Endothelial cell (in vitro differentiated cells): Measurements from ENCODE around the gene SEC16A. TPM values are rescaled to one million over a fixed set of nuclear protein-coding genes. Genes with fewer than 3 reads are reported as not detected.

Experiments
- DNase-seq: peaks from one replicate; pipeline ENCODE4 v3.0.0; 2021; ENCODE audit warnings: low spot score
- H3K27ac Mint-ChIP-seq: one replicate; pipeline ENCODE4 v1.8.0; 2021; ENCODE audit warnings: mixed read lengths, inconsistent platforms; ENCODE audit not compliant: unreplicated experiment
- H3K27me3 Mint-ChIP-seq: one replicate; pipeline ENCODE4 v1.8.0; 2021; ENCODE audit warnings: mild to moderate bottlenecking, moderate library complexity, mixed read lengths, inconsistent platforms; ENCODE audit not compliant: unreplicated experiment
- H3K36me3 Mint-ChIP-seq: one replicate; pipeline ENCODE4 v1.8.0; 2021; ENCODE audit warnings: mild to moderate bottlenecking, low read depth, mixed read lengths, inconsistent platforms; ENCODE audit not compliant: unreplicated experiment
- H3K4me1 Mint-ChIP-seq: one replicate; pipeline ENCODE4 v1.8.0; 2021; ENCODE audit warnings: mild to moderate bottlenecking, mixed read lengths, inconsistent platforms; ENCODE audit not compliant: unreplicated experiment
- H3K4me3 Mint-ChIP-seq: one replicate; pipeline ENCODE4 v1.8.0; 2021; ENCODE audit warnings: mild to moderate bottlenecking, mixed read lengths, inconsistent platforms; ENCODE audit not compliant: unreplicated experiment
- H3K9me3 Mint-ChIP-seq: one replicate; pipeline ENCODE4 v1.8.0; 2021; ENCODE audit warnings: mixed read lengths, inconsistent platforms; ENCODE audit not compliant: unreplicated experiment
- total RNA-seq: library from RNA; stranded (reverse); fragmentation: NEBNext Ultra II Directional; extraction: Animal tissue kit (Norgen Biotek cat#: 25700); gene quantifications from one replicate; pipeline ENCODE4 v1.2.1, GENCODE V29; 2021; ENCODE audit not compliant: unreplicated experiment
- TF ChIP-seq, protein P1 (sequence below): fragments of 200-600 bp; sonication (generic); IDR thresholded peaks from one replicate; pipeline ENCODE4 v1.5.0; 2021; ENCODE audit warnings: antibody characterized with exemption; ENCODE audit not compliant: unreplicated experiment

The SEC16A gene
- total RNA-seq, 1 donor from 2014 or later, result 79.5 TPM

DNA sequence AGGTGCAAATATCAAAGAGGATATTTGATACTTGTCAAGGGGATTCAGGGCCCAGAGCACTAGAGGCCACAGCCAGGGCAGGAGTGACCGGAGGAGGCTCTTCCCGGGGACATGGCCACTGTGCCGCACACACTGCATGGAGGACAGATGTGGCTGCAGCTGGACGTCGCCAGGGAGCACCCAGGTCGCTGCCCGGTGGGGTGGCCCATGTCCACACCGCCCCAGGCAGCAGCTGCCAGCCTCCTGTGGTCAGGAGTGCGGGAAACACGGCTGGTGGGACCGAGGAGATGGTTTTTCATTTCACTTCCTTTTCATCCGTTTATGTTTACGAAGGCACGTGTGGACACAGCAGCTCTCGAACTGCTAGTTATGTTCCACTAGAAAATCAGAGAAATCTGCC is 15.1 kb downstream of the SEC16A start:
- DNase-seq, result no peak
- Mint-ChIP-seq H3K9me3 (no peaks in the 10 kb centered on the region), H3K4me3 (no peak overlapping the region), H3K4me1 (no peaks in the 10 kb centered on the region), H3K27me3 (no peaks in the 10 kb centered on the region), H3K36me3 (peaks cover 29% of the 10 kb centered on the region), H3K27ac (no peak overlapping the region)
- TF ChIP-seq, protein P1, sequence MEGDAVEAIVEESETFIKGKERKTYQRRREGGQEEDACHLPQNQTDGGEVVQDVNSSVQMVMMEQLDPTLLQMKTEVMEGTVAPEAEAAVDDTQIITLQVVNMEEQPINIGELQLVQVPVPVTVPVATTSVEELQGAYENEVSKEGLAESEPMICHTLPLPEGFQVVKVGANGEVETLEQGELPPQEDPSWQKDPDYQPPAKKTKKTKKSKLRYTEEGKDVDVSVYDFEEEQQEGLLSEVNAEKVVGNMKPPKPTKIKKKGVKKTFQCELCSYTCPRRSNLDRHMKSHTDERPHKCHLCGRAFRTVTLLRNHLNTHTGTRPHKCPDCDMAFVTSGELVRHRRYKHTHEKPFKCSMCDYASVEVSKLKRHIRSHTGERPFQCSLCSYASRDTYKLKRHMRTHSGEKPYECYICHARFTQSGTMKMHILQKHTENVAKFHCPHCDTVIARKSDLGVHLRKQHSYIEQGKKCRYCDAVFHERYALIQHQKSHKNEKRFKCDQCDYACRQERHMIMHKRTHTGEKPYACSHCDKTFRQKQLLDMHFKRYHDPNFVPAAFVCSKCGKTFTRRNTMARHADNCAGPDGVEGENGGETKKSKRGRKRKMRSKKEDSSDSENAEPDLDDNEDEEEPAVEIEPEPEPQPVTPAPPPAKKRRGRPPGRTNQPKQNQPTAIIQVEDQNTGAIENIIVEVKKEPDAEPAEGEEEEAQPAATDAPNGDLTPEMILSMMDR, result no peak

DNA sequence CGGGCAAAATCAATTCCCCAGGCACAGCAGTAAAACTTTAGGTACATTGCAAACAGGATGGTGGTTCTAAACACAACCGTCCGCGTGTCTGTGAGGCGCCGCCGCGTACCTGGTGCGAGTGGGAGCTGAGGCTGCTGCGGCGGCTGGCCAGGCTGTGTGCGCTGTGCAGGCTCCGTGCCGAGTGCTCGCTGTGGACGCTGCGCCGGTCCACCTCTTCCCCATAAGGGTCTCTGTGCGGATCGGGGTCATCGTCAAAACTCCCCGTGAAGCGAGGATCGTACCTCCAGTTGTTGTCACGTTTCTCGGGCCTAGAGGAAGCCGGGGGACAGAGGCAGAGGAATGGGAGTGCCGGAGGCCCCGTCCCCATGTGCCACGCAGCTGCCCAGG is 16.7 kb downstream of the SEC16A start:
- Mint-ChIP-seq H3K27ac (no peak overlapping the region), H3K27me3 (no peaks in the 10 kb centered on the region), H3K4me3 (no peak overlapping the region), H3K9me3 (no peaks in the 10 kb centered on the region), H3K4me1 (no peaks in the 10 kb centered on the region), H3K36me3 (peaks cover 33% of the 10 kb centered on the region)
- TF ChIP-seq, protein P1, result no peak
- no peak for DNase-seq

DNA sequence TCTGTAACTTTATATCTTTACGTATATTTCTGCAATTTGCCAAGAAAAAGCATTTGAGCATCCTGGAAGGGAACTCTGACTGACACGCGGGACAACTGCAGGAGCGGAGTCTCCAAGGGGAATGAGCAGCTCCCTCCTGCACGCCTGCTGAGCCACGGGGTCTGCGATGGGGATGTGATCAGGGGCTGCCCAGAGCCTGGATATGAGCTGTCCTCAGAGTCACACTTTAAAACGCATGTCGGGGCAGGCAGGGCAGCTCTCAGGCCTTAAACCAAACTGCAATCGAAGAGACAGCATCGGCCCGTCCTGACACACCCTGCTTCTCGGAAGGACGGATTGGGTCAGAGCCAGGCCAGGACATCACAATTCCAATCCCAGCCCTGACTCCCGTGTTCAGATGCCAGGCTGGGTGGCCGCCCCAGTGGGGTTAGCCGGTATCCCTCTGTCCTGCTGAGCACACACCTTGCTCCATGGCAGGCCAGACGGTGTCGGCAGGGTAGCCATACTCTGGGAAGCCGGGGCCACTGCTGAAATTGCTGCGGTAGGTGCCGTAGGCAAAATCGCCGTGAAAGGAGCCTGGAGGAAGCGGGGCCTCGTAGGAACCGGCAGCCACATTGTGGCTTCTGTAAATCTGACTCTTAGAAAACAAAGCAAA is 17.2 kb downstream of the SEC16A start:
- Mint-ChIP-seq H3K9me3 (no peaks in the 10 kb centered on the region), H3K27me3 (no peaks in the 10 kb centered on the region), H3K4me1 (no peaks in the 10 kb centered on the region), H3K4me3 (no peak overlapping the region), H3K36me3 (peaks cover 31% of the 10 kb centered on the region), H3K27ac (no peak overlapping the region)
- DNase-seq, result no peak
- TF ChIP-seq, protein P1, result no peak

DNA sequence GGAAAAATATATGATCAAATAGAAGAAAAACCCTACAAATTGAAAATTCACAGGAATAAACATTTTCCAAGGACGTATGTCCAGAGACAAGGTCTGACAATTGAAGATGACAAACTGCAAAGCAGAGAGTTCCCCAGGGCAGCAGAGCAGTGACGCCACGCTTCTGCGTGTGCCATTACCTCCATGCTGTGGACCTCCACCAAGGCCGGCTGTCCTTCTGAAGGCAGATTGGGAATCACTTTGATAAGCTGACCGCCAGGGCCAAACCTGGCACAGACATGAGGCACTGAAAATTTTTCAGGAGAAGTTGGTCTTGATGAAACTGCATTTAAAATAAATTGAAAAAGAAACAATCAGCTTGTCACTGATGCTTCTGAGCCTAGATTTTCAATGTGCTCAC is 18.6 kb downstream of the SEC16A start:
- H3K9me3 Mint-ChIP-seq, result no peaks in the 10 kb centered on the region
- DNase-seq, result no peak
- TF ChIP-seq, protein P1, result no peak
- no peaks in the 10 kb centered on the region for H3K27me3 Mint-ChIP-seq
- peaks cover 32% of the 10 kb centered on the region for H3K36me3 Mint-ChIP-seq
- H3K27ac Mint-ChIP-seq, result peak overlapping the region; percentile 42
- H3K4me3 Mint-ChIP-seq, result no peak overlapping the region
- no peaks in the 10 kb centered on the region for H3K4me1 Mint-ChIP-seq

DNA sequence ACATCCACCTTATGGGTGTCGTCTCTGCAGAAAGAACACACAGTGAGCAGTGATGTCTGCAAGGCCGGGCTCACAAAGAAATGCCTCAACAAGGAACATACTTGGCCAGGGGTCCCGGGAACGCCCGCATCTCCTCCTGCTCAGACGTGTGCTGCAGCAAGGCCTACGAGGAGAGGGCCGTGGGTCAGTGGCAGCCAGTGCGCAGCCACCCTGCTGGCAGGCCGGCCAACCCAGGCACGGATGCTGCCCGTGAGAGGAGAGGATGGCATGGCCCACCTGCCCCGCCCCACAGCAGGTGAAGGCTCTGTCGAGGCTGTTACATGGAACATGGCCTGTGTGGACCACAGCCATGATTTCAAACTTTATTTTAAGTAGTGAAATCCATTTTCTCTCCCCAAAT is 19.3 kb downstream of the SEC16A start:
- H3K4me3 Mint-ChIP-seq, result no peak overlapping the region
- H3K27ac Mint-ChIP-seq, result no peak overlapping the region
- H3K36me3 Mint-ChIP-seq, result peaks cover 38% of the 10 kb centered on the region

More for the DNA sequence above, 19.3 kb downstream of the SEC16A start:
- H3K9me3 Mint-ChIP-seq, result no peaks in the 10 kb centered on the region
- H3K27me3 Mint-ChIP-seq, result no peaks in the 10 kb centered on the region
- no peak for DNase-seq
- TF ChIP-seq, protein P1, result no peak
- H3K4me1 Mint-ChIP-seq, result no peaks in the 10 kb centered on the region
